ENCODE results near the gene WDR46.
"Not testable (repeated sequence)": the region's sequence is repeated elsewhere in the genome, so short reads cannot be mapped to it uniquely, and the experiment has no call there.

The WDR46 gene

DNA sequence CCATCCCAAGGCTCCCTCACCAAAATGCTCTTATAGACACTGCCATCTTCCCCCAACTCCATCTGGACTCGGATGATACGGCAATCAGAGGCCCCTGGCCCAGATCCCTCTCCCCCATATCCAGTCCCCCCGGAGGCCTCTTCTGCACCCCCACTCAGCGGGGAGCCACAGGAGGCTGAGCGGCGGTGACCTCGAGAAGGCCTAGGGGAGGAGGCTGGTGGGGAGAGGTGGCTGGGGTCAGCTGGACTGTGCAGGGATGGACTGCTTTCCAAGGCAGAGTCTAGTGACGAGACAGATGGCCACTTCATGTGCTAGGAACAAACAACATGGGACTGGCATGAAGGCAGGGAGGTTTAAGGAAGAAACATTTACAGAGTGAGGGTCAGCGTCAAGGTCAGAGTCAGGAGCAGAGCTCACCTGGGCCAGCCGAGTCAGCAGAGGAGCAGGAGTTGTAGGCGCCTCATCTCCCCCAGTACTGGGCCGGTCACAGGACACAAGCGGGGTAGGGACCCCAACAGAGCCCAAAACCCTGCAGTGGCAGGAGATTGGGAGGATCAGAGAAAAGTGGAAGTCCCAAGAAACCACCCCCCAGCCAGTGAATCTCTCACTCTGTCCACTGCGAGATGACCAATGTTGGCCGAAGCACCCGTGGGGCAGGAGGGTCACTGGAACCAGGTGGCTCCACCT, 4.1 kb upstream of the WDR46 start:
- H3K4me3 ChIP-seq (ENCODE audit: insufficient read length, low read depth): no peak overlapping the region
- H3K9ac ChIP-seq (ENCODE audit: insufficient read length, low read depth): no peak overlapping the region
- H3K4me1 ChIP-seq (ENCODE audit: insufficient read depth, insufficient read length): peaks cover 4% of the 10 kb centered on the region
- peaks cover 41% of the 10 kb centered on the region for H3K36me3 ChIP-seq (ENCODE audit: insufficient read depth, insufficient read length, low read length)
- no peaks in the 10 kb centered on the region for H3K9me3 ChIP-seq (ENCODE audit: insufficient read depth, low read length)
- DNase-seq (ENCODE audit: low read depth, low spot score): no peak
- TF ChIP-seq ZNF274 (IDR thresholded peaks at IDR 0.05; ENCODE audit: low read depth, low read length): no peak
- no peak for TF ChIP-seq YY1 (IDR thresholded peaks at IDR 0.05; ENCODE audit: insufficient read depth, insufficient read length)
- no peak for TF ChIP-seq SUZ12 (IDR thresholded peaks at IDR 0.05; ENCODE audit: extremely low read depth, insufficient read depth, insufficient read length)
- H3K27me3 ChIP-seq (ENCODE audit: insufficient read depth, insufficient read length): no peaks in the 10 kb centered on the region

DNA sequence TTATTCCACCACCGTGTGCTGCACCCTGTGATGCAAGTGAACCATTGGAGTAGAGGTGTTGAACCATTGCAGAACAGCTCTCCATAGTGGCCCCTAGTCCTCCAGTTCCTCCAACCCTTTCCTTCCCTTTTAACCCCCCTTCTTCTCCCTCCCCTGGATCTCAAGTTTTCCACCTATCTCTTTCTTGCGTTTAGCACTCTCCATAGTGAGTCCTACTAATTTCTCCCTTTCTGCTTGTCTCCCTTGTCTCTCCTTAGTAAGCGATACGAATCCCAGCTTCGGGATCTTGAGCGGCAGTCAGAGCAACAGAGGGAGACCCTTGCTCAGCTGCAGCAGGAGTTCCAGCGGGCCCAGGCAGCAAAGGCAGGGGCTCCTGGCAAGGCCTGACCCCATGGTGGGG, 1.4 kb upstream of the WDR46 start:
- peak overlapping the region; percentile 93 for H3K4me3 ChIP-seq (ENCODE audit: insufficient read length, low read depth)
- H3K9ac ChIP-seq (ENCODE audit: insufficient read length, low read depth): peak overlapping the region; percentile 97
- H3K9me3 ChIP-seq (ENCODE audit: insufficient read depth, low read length): no peaks in the 10 kb centered on the region
- H3K4me1 ChIP-seq (ENCODE audit: insufficient read depth, insufficient read length): peaks cover 2% of the 10 kb centered on the region
- no peaks in the 10 kb centered on the region for H3K27me3 ChIP-seq (ENCODE audit: insufficient read depth, insufficient read length)
- H3K36me3 ChIP-seq (ENCODE audit: insufficient read depth, insufficient read length, low read length): peaks cover 60% of the 10 kb centered on the region
- TF ChIP-seq ZNF274 (IDR thresholded peaks at IDR 0.05; ENCODE audit: low read depth, low read length) (no peak), YY1 (IDR thresholded peaks at IDR 0.05; ENCODE audit: insufficient read depth, insufficient read length) (no peak), SUZ12 (IDR thresholded peaks at IDR 0.05; ENCODE audit: extremely low read depth, insufficient read depth, insufficient read length) (no peak)
- no peak for DNase-seq (ENCODE audit: low read depth, low spot score)

DNA sequence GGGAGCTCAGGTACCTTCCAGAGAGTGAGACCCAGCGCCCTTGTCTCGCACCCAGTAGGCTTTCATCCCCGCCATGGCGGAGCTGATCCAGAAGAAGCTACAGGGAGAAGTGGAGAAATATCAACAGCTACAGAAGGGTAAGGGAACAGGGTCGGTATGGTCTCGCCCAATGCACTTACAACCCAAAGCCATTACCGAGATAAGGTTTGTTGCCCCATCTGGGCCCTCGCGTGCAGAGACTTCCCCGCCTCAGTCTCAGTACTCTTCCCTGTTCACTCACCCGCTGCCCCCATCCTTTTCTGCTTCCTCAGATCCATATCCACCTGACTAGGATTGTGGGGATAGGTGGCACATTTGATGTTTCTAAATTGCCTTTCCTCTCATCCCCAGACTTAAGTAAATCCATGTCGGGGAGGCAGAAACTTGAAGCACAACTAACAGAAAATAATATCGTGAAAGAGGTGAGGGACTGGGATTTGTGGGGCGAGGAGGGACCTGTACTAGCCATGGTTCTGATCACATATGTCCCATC, 811 bp upstream of the WDR46 start:
- H3K9me3 ChIP-seq (ENCODE audit: insufficient read depth, low read length): no peaks in the 10 kb centered on the region
- no peak for DNase-seq (ENCODE audit: low read depth, low spot score)
- peaks cover 65% of the 10 kb centered on the region for H3K36me3 ChIP-seq (ENCODE audit: insufficient read depth, insufficient read length, low read length)
- TF ChIP-seq ZNF274 (IDR thresholded peaks at IDR 0.05; ENCODE audit: low read depth, low read length) (no peak), SUZ12 (IDR thresholded peaks at IDR 0.05; ENCODE audit: extremely low read depth, insufficient read depth, insufficient read length) (no peak), YY1 (IDR thresholded peaks at IDR 0.05; ENCODE audit: insufficient read depth, insufficient read length) (no peak)
- H3K4me1 ChIP-seq (ENCODE audit: insufficient read depth, insufficient read length): peaks cover 2% of the 10 kb centered on the region
- H3K4me3 ChIP-seq (ENCODE audit: insufficient read length, low read depth): peak overlapping the region; percentile 93
- no peaks in the 10 kb centered on the region for H3K27me3 ChIP-seq (ENCODE audit: insufficient read depth, insufficient read length)
- peak overlapping the region; percentile 97 for H3K9ac ChIP-seq (ENCODE audit: insufficient read length, low read depth)

DNA sequence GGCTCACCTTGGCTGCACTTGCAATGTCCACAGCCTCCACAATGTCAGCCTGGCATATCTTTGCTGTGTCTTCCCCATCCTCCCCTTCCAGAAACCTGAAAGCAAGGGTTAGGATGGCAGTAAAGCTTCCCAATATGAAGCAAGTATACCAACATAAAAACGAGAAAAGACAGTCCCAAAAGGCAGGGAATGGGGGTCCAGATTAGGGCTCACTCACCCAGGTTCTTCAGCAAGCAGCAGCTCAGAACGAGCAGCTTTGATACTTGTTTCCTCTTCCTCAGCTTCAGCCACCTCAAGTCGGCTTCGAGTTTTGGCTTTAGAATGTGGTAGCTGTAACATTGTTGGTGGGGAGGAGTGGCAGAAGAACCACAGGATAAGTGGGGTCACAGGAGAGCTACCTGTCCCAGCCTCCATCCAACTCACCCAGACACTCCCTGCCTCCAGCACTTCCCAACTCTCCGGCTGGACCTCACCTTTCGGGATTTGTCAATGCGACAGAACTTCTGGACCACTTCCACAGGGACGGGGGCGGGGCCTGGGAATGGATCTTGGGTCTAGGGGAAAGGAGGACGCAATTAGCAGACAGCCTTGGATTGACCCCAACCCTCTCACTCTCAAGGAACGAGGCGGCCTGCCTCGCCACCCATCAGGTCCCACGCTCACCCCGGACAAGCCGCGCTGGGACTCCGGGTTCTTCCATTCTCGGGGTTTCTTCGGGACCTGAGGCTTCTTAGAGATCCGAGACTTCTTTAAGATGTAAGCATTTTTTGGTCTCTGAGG, 708 bp downstream of the WDR46 start:
- H3K9me3 ChIP-seq (ENCODE audit: insufficient read depth, low read length): no peaks in the 10 kb centered on the region
- H3K9ac ChIP-seq (ENCODE audit: insufficient read length, low read depth): peak overlapping the region; percentile 90
- peaks cover 77% of the 10 kb centered on the region for H3K36me3 ChIP-seq (ENCODE audit: insufficient read depth, insufficient read length, low read length)
- H3K27me3 ChIP-seq (ENCODE audit: insufficient read depth, insufficient read length): no peaks in the 10 kb centered on the region
- no peak for TF ChIP-seq SUZ12 (IDR thresholded peaks at IDR 0.05; ENCODE audit: extremely low read depth, insufficient read depth, insufficient read length)
- H3K4me3 ChIP-seq (ENCODE audit: insufficient read length, low read depth): peak overlapping the region; percentile 93
- no peak for DNase-seq (ENCODE audit: low read depth, low spot score)
- peaks cover 2% of the 10 kb centered on the region for H3K4me1 ChIP-seq (ENCODE audit: insufficient read depth, insufficient read length)

DNA sequence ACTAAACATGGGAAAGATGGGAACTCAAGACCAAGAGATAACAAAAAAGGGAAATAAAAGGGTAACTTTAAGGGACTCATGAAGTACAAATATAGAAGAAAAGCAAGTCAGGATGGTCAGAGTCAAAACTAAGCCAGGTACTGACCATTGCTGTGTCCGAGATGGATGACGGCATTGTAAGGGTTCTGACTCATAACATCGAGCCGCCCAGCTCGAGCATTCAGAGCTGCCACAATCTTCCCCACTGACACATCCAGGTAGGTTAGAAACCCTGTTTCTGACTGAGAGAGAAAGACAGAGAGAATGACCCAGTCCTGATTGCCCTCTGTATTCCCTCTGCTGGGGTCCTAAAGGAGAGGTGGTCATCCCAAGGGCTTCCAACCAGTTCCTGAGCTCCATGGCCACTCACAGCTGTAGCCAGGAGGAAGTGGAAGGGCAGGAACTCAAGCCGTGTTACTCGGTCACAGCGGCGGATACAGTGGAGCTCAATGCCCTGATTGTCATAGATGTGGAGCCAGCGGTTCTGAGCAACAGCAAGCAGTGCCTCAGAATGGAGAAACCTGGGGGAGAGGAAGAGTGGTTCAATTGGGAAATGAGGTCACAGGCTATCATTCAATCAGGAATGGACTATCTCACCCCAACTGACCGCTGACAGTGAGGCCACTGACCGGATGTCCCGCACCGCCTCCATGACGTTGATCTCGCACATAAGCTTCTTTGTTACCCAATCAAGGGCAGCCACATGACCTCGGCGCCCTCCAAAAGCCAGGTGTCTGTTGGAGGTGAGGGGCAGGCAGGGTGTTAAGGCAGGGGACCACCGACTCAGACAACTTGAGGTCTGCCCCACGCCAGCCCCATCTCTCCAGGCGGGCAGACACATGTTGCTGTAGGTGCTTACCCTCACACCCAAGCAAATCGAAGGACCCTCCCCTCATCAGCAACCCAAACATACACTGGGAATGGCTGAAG, 1.8 kb downstream of the WDR46 start:
- Histone ChIP-seq H3K9me3 (ENCODE audit: insufficient read depth, low read length) (no peaks in the 10 kb centered on the region), H3K36me3 (ENCODE audit: insufficient read depth, insufficient read length, low read length) (peaks cover 76% of the 10 kb centered on the region), H3K4me1 (ENCODE audit: insufficient read depth, insufficient read length) (peaks cover 2% of the 10 kb centered on the region), H3K4me3 (ENCODE audit: insufficient read length, low read depth) (no peak overlapping the region), H3K9ac (ENCODE audit: insufficient read length, low read depth) (peak overlapping the region; percentile 90), H3K27me3 (ENCODE audit: insufficient read depth, insufficient read length) (no peaks in the 10 kb centered on the region)
- TF ChIP-seq YY1 (IDR thresholded peaks at IDR 0.05; ENCODE audit: insufficient read depth, insufficient read length) (no peak), SUZ12 (IDR thresholded peaks at IDR 0.05; ENCODE audit: extremely low read depth, insufficient read depth, insufficient read length) (no peak)
- DNase-seq (ENCODE audit: low read depth, low spot score): no peak

DNA sequence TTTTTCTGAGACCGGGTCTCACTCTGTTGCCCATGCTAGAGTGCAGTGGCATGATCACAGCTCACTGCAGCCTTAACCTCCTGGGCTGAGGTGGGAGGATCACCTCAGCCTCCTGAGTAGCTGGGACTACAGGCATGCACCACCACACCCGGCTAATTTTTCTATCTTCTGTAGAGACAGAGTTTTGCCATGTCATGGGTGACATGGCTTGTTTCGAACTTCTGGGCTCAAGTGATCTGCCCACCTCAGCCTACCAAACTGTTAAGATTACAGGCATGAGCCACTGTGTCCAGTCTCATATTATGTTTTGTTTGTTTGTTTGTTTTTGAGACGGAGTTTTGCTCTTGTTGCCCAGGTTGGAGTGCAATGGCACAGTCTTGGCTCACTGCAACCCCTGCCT, 3.8 kb downstream of the WDR46 start:
- H3K4me1 ChIP-seq (ENCODE audit: insufficient read depth, insufficient read length); DNase-seq (ENCODE audit: low read depth, low spot score); H3K9me3 ChIP-seq (ENCODE audit: insufficient read depth, low read length); H3K4me3 ChIP-seq (ENCODE audit: insufficient read length, low read depth); H3K9ac ChIP-seq (ENCODE audit: insufficient read length, low read depth); H3K27me3 ChIP-seq (ENCODE audit: insufficient read depth, insufficient read length): not testable (repeated sequence)
- H3K36me3 ChIP-seq (ENCODE audit: insufficient read depth, insufficient read length, low read length): peaks cover 75% of the 10 kb centered on the region

DNA sequence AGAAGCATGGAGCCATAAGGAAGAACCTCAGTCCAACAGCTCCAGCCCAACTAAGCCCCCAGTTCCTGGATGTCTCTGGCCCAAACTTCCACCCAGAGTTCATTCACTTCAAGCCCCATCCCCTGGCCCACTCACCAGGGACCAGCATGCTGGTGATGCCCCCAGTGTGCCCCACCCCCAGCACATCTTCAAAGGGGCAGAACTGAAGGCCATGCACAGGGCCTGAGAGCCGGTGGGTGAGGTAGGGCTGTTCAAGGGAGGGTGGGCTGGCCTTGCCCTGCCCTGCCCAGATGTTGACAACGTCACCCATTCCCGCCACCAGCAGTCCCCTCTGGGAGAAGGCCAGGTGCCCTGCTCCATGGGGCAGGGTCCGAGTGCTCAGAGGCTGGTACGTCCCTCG, 8.5 kb downstream of the WDR46 start:
- peaks cover 7% of the 10 kb centered on the region for H3K4me1 ChIP-seq (ENCODE audit: insufficient read depth, insufficient read length)
- TF ChIP-seq ZNF274 (IDR thresholded peaks at IDR 0.05; ENCODE audit: low read depth, low read length) (no peak), YY1 (IDR thresholded peaks at IDR 0.05; ENCODE audit: insufficient read depth, insufficient read length) (no peak), SUZ12 (IDR thresholded peaks at IDR 0.05; ENCODE audit: extremely low read depth, insufficient read depth, insufficient read length) (no peak)
- H3K9ac ChIP-seq (ENCODE audit: insufficient read length, low read depth): no peak overlapping the region
- no peak overlapping the region for H3K4me3 ChIP-seq (ENCODE audit: insufficient read length, low read depth)
- peaks cover 85% of the 10 kb centered on the region for H3K36me3 ChIP-seq (ENCODE audit: insufficient read depth, insufficient read length, low read length)
- DNase-seq (ENCODE audit: low read depth, low spot score): no peak
- peaks cover 7% of the 10 kb centered on the region; the same call in 1 of the 2 replicates for H3K9me3 ChIP-seq (ENCODE audit: insufficient read depth, low read length)
- H3K27me3 ChIP-seq (ENCODE audit: insufficient read depth, insufficient read length): no peaks in the 10 kb centered on the region

All from NT2/D1 (cell line).